OCI-LY3 (cell line): ENCODE data around the gene TSEN54.

Source experiments
- H2AFZ ChIP-seq: fragments of 200-600, 300-600 bp; shearing (Covaris generic); 2 replicates; pipeline ENCODE4 v1.6.0; 2014; ENCODE audit warnings: antibody characterized with exemption, low read depth, low read length
- H3K27ac ChIP-seq: fragments of 200-600, 300-600 bp; sonication (generic); 2 replicates; pipeline ENCODE4 v1.5.1; 2014; ENCODE audit warnings: mild to moderate bottlenecking, low read length, moderate library complexity, mixed read lengths
- H3K27me3 ChIP-seq: fragments of 200-600, 300-600 bp; sonication (generic); 2 replicates; pipeline ENCODE4 v1.6.1; 2014; ENCODE audit warnings: low read depth, low read length, mixed read lengths
- H3K36me3 ChIP-seq: fragments of 200-600, 300-600 bp; sonication (generic); replicated peaks from 2 replicates; pipeline ENCODE3; 2014; ENCODE audit warnings: low read depth, low read length, mixed read lengths
- H3K4me1 ChIP-seq: fragments of 300-600, 200-600 bp; sonication (generic); 2 replicates; pipeline ENCODE4 v1.6.1; 2014; ENCODE audit warnings: low read length, mixed read lengths
- H3K4me2 ChIP-seq: fragments of 200-600, 300-600 bp; sonication (generic); 2 replicates; pipeline ENCODE4 v1.6.1; 2014; ENCODE audit warnings: low read length, mixed read lengths
- H3K4me3 ChIP-seq: fragments of 300-600, 200-600 bp; sonication (generic); 2 replicates; pipeline ENCODE4 v1.5.1; 2014; ENCODE audit warnings: antibody characterized with exemption, mild to moderate bottlenecking, low read length, moderate library complexity
- H3K79me2 ChIP-seq: fragments of 300-600, 200-600 bp; shearing (Covaris generic); 2 replicates; pipeline ENCODE4 v1.6.1; 2014; ENCODE audit warnings: mild to moderate bottlenecking, low read length, mixed read lengths
- H3K9ac ChIP-seq: fragments of 300-600, 200-600 bp; shearing (Covaris generic); 2 replicates; pipeline ENCODE4 v1.6.0; 2014; ENCODE audit warnings: mild to moderate bottlenecking, low read length, moderate library complexity
- H3K9me3 ChIP-seq: fragments of 200-600, 300-600 bp; shearing (Covaris generic); 2 replicates; pipeline ENCODE4 v1.6.1; 2014; ENCODE audit warnings: low read length, mixed read lengths; ENCODE audit not compliant: insufficient read depth
- H4K20me1 ChIP-seq: fragments of 200-600, 300-600 bp; sonication (generic); 2 replicates; pipeline ENCODE4 v1.6.1; 2016; ENCODE audit warnings: low read length, mixed read lengths; ENCODE audit not compliant: insufficient read depth
- EZH2phosphoT487 ChIP-seq: fragments of 200-600 bp; shearing (Covaris generic); IDR thresholded peaks from 2 replicates; pipeline ENCODE4 v1.6.1; 2018; ENCODE audit warnings: antibody characterized with exemption, mixed run types, low read depth
- TF ChIP-seq, protein P1 (sequence below): fragments of 200-600, 300-600 bp; sonication (generic); IDR thresholded peaks from 2 replicates; pipeline ENCODE4 v1.5.1; 2014; ENCODE audit warnings: antibody characterized with exemption, low read length, low read depth

The TSEN54 gene

GRCh38 chr17:75553295-75554110, 37.2 kb downstream of the TSEN54 start:
- no peak overlapping the region for H2AFZ ChIP-seq
- H4K20me1 ChIP-seq, result no peaks in the 10 kb centered on the region
- H3K4me2 ChIP-seq, result no peak overlapping the region
- peaks cover 6% of the 10 kb centered on the region; the same call in 1 of the 2 replicates for H3K4me1 ChIP-seq
- H3K4me3 ChIP-seq, result no peak overlapping the region
- no peak overlapping the region for H3K9ac ChIP-seq
- no peaks in the 10 kb centered on the region for H3K9me3 ChIP-seq
- H3K36me3 ChIP-seq, result no peaks in the 10 kb centered on the region
- no peak overlapping the region for H3K27ac ChIP-seq
- H3K79me2 ChIP-seq, result no peaks in the 10 kb centered on the region
- H3K27me3 ChIP-seq, result no peaks in the 10 kb centered on the region
- TF ChIP-seq EZH2phosphoT487, result no peak
- TF ChIP-seq, protein P1, sequence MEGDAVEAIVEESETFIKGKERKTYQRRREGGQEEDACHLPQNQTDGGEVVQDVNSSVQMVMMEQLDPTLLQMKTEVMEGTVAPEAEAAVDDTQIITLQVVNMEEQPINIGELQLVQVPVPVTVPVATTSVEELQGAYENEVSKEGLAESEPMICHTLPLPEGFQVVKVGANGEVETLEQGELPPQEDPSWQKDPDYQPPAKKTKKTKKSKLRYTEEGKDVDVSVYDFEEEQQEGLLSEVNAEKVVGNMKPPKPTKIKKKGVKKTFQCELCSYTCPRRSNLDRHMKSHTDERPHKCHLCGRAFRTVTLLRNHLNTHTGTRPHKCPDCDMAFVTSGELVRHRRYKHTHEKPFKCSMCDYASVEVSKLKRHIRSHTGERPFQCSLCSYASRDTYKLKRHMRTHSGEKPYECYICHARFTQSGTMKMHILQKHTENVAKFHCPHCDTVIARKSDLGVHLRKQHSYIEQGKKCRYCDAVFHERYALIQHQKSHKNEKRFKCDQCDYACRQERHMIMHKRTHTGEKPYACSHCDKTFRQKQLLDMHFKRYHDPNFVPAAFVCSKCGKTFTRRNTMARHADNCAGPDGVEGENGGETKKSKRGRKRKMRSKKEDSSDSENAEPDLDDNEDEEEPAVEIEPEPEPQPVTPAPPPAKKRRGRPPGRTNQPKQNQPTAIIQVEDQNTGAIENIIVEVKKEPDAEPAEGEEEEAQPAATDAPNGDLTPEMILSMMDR, result no peak

DNA sequence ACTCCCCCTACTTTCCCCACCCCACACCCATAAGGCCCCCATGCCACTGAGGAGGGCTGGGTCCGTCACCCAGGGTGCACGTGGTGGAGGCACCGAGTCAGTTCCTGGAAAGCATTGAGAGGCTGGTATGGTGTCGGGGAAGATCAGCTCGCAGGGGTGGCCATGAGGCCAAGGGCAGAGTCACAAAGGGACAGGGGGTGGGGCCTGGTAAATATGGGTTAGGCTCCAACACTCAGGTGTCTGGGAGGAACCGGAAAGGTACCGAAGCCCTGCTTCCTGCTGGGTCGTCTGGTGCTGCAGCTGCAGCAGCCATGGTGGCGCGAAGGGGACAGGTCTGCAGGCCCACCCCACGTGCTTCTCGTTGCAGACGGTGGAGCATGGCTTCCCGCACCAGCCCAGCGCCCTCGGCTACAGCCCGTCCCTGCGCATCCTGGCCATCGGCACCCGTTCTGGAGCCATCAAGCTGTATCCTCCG, 39.4 kb downstream of the TSEN54 start:
- no peak overlapping the region for H3K4me2 ChIP-seq
- H3K36me3 ChIP-seq, result no peaks in the 10 kb centered on the region
- peaks cover 6% of the 10 kb centered on the region; the same call in 1 of the 2 replicates for H3K4me1 ChIP-seq

GRCh38 chr17:75557075-75557851, 40.9 kb downstream of the TSEN54 start:
- Histone ChIP-seq H2AFZ (no peak overlapping the region), H3K4me2 (no peak overlapping the region), H3K4me1 (peaks cover 6% of the 10 kb centered on the region; the same call in 1 of the 2 replicates)

More for the DNA sequence above, 39.4 kb downstream of the TSEN54 start:
- H2AFZ ChIP-seq, result no peak overlapping the region
- no peaks in the 10 kb centered on the region for H3K9me3 ChIP-seq
- H3K79me2 ChIP-seq, result no peaks in the 10 kb centered on the region
- H4K20me1 ChIP-seq, result no peaks in the 10 kb centered on the region
- H3K9ac ChIP-seq, result no peak overlapping the region
- no peak for TF ChIP-seq EZH2phosphoT487
- TF ChIP-seq, protein P1, result no peak
- H3K4me3 ChIP-seq, result no peak overlapping the region
- no peak overlapping the region for H3K27ac ChIP-seq
- H3K27me3 ChIP-seq, result no peaks in the 10 kb centered on the region

DNA sequence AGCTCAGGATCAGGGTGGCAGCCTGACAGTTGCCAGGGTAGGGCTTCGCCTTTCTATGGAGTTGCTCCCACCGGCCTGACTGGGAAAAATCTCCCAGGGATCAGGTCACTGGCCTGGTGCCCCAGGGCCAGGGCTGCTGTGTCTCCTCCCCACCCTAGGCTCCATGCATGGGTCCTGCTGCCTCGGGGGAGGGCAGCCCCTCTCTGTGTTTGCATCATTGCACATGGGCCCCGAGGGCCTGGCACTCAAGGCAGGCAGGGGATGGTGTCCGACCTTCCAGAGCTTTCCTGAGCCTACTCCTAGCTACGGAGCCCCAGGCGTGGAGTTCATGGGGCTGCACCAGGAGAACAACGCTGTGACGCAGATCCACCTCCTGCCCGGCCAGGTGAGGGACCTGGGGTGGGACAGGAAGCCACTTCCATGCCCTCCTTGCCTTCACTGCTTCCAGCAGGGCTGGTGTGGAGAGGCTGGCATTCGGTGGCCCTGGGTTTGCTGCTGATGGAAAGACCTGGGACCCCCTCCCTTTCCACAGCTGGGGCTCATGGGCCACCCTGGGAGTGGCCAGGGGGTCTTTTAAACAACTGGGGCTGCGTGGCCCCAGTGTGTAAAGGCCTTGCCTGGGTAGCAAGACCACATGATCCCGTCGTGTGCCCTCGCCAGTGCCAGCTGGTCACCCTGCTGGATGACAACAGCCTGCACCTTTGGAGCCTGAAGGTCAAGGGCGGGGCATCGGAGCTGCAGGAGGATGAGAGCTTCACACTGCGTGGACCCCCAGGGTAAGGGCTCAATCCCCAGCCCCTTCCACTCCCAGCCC, 41.7 kb downstream of the TSEN54 start:
- Histone ChIP-seq H3K9ac (no peak overlapping the region), H3K4me1 (peaks cover 6% of the 10 kb centered on the region; the same call in 1 of the 2 replicates), H3K9me3 (no peaks in the 10 kb centered on the region), H3K27me3 (no peaks in the 10 kb centered on the region), H3K36me3 (no peaks in the 10 kb centered on the region), H3K4me2 (no peak overlapping the region), H2AFZ (no peak overlapping the region), H3K4me3 (no peak overlapping the region), H3K79me2 (no peaks in the 10 kb centered on the region), H3K27ac (no peak overlapping the region), H4K20me1 (no peaks in the 10 kb centered on the region)
- no peak for TF ChIP-seq EZH2phosphoT487
- TF ChIP-seq, protein P1, result no peak

More at GRCh38 chr17:75557075-75557851, 40.9 kb downstream of the TSEN54 start:
- H3K79me2 ChIP-seq, result no peaks in the 10 kb centered on the region
- H3K4me3 ChIP-seq, result no peak overlapping the region
- no peaks in the 10 kb centered on the region for H3K9me3 ChIP-seq
- H3K9ac ChIP-seq, result no peak overlapping the region
- no peak overlapping the region for H3K27ac ChIP-seq
- TF ChIP-seq EZH2phosphoT487, result no peak
- H4K20me1 ChIP-seq, result no peaks in the 10 kb centered on the region
- no peaks in the 10 kb centered on the region for H3K27me3 ChIP-seq
- H3K36me3 ChIP-seq, result no peaks in the 10 kb centered on the region
